Skeletal muscle cell (primary cell): Measurements from ENCODE around the gene SERPINB2.
A peak's percentile ranks its signal among the peaks of the same experiment; 100 is the strongest.

Experiments used
- DNase-seq: peaks from one replicate; pipeline ENCODE4 v3.0.0-alpha.2; 2010; ENCODE audit warnings: low read depth
- H3K4me3 ChIP-seq: 2 replicates; pipeline ENCODE4 v1.5.1; 2011; ENCODE audit warnings: low read depth, mild to moderate bottlenecking, control low read depth, low read length, moderate library complexity

The SERPINB2 gene

DNA sequence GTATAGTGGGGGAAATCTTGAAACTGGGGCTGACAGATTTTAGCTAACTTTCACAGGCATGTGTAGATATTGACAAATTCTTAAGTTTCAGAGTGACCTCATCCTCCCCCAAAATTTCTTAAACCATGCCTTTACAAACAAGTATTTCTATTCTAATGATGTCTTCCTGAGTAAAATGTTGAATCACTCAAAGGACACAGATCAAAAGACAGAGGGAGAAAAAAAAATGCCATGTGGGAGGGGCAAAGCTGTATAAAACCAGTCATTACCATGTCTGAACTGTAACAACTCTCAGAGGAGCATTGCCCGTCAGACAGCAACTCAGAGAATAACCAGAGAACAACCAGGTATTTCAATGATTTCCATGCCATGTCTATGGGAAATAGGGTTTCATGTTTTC, at the start of gene SERPINB2:
Gene SERPINB2, plus strand, starts transcription at position 282 of the 400 bp plus-strand sequence. CDS start 3,740 bp downstream, outside the sequence.
- H3K4me3 ChIP-seq: no peak within 1 kb of the TSS
- no peak for DNase-seq

GRCh38 chr18:63843008-63843407, 44.5 kb upstream of the SERPINB2 start:
- no peak for DNase-seq

DNA sequence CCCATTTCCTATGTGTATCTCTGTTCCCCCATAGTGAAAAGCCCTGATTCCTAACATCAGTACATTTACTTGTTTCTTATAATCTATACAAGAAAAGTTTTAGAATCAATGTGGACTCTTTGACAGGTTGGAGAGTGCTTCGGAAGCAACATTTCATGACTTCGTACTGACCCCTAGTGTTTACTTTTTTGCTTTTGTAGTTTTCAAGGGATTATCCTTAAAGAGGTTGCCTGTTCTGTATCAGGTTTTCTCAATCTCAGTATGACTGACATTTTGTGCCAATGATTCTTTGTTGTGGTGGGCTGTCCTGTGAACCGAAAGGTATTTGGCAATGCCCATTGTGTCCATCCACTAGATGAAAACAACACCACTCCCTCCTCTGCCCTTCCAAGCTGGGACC, 43.3 kb upstream of the SERPINB2 start:
- H3K4me3 ChIP-seq: no peak overlapping the region
- DNase-seq: no peak

More at GRCh38 chr18:63843008-63843407, 44.5 kb upstream of the SERPINB2 start:
- H3K4me3 ChIP-seq: no peak overlapping the region

- H3K4me3 ChIP-seq: no peak overlapping the region
- DNase-seq: no peak
These were observed 39.3 kb upstream of the SERPINB2 start for GRCh38 chr18:63848159-63848558.

GRCh38 chr18:63850020-63850419, 37.5 kb upstream of the SERPINB2 start:
- peak; percentile 14 for DNase-seq

DNA sequence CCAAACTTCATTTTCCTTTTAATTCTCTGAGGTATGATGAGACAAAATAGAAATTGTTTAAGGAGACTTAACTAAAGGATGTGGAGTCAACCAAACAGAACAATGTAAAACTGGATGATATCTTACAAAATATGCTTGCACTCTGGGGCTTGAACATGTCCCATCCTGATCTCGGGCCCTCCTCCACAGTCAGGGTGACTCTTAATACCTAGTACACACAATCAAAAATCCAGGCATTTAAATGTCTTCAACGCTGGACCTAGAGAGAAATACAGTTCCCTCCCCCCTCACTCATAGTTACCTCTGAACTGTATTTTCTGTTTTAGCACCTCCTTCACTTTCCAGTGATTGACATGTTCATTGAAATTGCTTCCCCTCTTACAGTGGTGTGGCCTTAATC, 36.9 kb upstream of the SERPINB2 start:
- no peak overlapping the region for H3K4me3 ChIP-seq
- no peak for DNase-seq

More at GRCh38 chr18:63850020-63850419, 37.5 kb upstream of the SERPINB2 start:
- no peak overlapping the region for H3K4me3 ChIP-seq

DNA sequence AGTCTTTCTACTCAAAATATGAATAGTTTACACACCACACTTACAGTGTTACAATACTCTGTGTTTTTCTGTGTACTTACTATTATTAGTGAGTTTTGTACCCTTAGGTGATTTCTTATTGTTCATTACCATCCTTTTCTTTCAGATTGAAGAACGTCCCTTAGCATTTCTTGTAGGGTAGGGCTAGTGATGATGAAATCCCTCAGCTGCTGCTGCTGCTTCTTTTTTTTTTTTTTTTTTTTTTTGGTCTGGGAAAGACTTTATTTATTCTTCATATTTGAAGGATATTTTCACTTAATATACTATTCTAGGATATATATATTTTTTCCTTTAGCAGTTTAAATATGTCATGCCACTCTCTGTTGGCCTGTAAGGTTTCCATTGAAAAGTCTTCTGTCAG, 29.0 kb upstream of the SERPINB2 start:
- DNase-seq: no peak
- H3K4me3 ChIP-seq: no peak overlapping the region

DNA sequence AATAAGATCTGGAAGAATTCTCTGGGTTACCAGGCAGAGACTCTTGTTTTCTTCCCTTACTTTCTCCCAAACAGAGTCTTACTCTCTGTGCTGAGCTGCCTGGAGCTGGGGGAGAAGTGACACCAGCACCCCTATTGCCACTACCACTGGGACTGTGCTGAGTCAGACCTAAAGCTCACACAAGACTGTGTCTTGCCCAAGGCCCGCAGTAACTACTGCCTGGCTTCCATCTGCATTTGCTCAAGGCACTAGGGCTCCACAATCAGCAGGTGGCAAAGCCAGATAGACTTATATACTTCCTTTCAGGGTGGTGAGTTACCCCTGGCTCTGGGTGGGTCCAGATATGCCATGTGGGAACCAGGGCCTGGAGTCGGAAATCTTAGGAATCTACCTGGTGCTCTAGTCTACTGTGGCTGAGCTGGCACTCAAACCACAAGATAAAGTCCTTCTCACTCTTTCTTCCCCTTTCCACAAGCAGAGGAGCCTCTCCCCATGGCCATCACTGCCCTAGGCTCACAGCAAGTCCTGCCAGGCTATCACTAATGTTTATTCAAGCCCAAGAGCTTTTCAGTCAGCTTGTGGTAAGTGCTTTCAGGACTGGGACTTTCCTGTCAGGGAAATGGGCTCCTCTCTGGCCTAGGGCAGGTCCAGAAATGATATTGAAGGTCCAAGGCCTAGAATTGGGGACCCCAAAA, 27.6 kb upstream of the SERPINB2 start:
- no peak overlapping the region for H3K4me3 ChIP-seq
- no peak for DNase-seq

GRCh38 chr18:63860531-63860930, 27.0 kb upstream of the SERPINB2 start:
- DNase-seq: no peak
- no peak overlapping the region for H3K4me3 ChIP-seq

- no peak for DNase-seq
- no peak overlapping the region for H3K4me3 ChIP-seq
These were observed 20.0 kb upstream of the SERPINB2 start for GRCh38 chr18:63867368-63868125.

DNA sequence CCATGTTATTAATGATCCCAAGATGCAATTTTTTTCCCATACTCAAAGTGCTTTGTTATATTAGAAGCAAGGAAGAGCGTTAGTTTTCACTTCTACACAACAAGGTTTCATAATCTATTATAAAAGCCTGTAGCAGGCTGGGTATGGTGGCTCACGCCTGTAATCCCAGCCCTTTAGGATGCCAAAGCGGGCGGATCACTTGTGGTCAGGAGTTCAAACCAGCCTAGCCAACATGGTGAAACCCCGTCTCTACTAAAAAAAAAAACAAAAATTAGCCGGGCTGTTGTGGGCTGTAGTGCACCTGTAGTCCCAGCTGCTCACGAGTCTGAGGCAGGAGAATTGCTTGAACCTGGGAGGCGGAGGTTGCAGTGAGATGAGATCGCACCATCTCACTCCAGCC, 19.0 kb upstream of the SERPINB2 start:
- H3K4me3 ChIP-seq: no peak overlapping the region
- DNase-seq: no peak

GRCh38 chr18:63869374-63869773, 18.1 kb upstream of the SERPINB2 start:
- no peak overlapping the region for H3K4me3 ChIP-seq
- peak; percentile 52 for DNase-seq

GRCh38 chr18:63869851-63870250, 17.7 kb upstream of the SERPINB2 start:
- H3K4me3 ChIP-seq: no peak overlapping the region
- DNase-seq: no peak

GRCh38 chr18:63871836-63872235, 15.7 kb upstream of the SERPINB2 start:
- H3K4me3 ChIP-seq: no peak overlapping the region
- no peak for DNase-seq

- H3K4me3 ChIP-seq: no peak overlapping the region
- DNase-seq: no peak
These were observed 14.9 kb upstream of the SERPINB2 start for GRCh38 chr18:63872586-63872985.

GRCh38 chr18:63878343-63878742, 9.2 kb upstream of the SERPINB2 start:
- H3K4me3 ChIP-seq: no peak overlapping the region
- DNase-seq: no peak

- no peak for DNase-seq
- no peak overlapping the region for H3K4me3 ChIP-seq
These were observed 8.6 kb upstream of the SERPINB2 start for GRCh38 chr18:63878925-63879324.

- H3K4me3 ChIP-seq: no peak overlapping the region
- no peak for DNase-seq
These were observed 7.8 kb upstream of the SERPINB2 start for GRCh38 chr18:63879709-63880108.

DNA sequence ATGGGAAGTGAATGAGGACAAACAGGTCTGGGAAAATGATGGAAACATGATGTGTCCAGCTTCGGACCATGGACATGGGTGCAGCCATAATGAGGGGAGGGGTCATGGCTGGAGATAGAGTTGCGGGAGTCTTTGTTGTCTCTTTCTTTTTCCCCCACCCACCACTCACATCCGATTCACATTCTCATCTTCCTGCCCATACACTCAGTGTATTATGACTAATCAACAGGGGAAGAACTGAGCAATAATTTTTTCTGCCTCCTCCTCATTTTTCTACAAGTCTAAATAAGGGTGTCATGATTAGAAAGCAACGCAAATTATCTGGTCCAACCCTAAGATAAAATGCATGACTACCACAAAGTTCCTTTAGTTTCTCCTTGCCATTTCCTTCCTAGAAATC, 5.7 kb upstream of the SERPINB2 start:
- H3K4me3 ChIP-seq: no peak overlapping the region
- DNase-seq: no peak

- DNase-seq: peak; percentile 88
- H3K4me3 ChIP-seq: no peak overlapping the region
These were observed 5.0 kb upstream of the SERPINB2 start for GRCh38 chr18:63882333-63883141.
